ENCODE measurements around the gene LYPLAL1.

DNA sequence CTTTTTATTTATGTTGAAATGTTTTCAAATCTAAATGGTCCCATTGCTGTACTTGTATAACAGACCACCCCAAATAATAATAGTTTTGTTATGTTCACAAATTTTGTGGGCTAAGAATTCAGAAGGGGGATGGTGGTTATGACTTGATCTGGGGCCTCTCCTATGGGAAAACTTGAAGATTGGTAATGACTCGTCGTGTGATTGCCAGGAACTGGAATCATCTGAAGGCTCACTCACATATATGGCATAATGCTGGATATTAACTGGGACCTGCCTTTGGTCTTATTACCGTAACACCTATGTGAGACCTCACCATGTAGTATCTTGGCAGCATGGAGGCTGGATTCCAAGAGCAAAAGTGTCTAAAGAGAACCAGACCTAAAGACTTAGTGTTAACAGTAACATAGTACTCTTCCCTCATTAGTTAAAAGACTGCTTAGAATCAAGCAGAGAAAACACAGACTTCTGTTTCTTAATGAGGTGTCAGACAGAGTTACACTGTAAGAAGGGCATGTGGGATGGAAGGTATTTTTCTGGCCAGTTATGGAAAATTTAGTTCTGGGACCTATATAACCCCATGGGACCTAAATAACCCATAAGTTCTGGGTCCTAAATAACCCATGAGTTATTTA, 11.9 kb downstream of the LYPLAL1 start:
- TF ChIP-seq, protein P1, sequence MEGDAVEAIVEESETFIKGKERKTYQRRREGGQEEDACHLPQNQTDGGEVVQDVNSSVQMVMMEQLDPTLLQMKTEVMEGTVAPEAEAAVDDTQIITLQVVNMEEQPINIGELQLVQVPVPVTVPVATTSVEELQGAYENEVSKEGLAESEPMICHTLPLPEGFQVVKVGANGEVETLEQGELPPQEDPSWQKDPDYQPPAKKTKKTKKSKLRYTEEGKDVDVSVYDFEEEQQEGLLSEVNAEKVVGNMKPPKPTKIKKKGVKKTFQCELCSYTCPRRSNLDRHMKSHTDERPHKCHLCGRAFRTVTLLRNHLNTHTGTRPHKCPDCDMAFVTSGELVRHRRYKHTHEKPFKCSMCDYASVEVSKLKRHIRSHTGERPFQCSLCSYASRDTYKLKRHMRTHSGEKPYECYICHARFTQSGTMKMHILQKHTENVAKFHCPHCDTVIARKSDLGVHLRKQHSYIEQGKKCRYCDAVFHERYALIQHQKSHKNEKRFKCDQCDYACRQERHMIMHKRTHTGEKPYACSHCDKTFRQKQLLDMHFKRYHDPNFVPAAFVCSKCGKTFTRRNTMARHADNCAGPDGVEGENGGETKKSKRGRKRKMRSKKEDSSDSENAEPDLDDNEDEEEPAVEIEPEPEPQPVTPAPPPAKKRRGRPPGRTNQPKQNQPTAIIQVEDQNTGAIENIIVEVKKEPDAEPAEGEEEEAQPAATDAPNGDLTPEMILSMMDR (IDR thresholded peaks at IDR 0.05; ENCODE audit: low read length), result no peak
- TF ChIP-seq EZH2 (IDR thresholded peaks at IDR 0.05; ENCODE audit: borderline replicate concordance, low read length), result no peak

All from OCI-LY1 (cell line).